SKM-1 (cell line): ENCODE results near the gene NTM.

Source experiments
- DNase-seq: peaks from one replicate; lab custom pipeline; 2025; ENCODE audit not compliant: unreplicated experiment; lab: John Stamatoyannopoulos, UW

Gene NTM

GRCh38 chr11:131883332-131883731 is 512.9 kb downstream of the NTM start:
- DNase-seq, result no peak

GRCh38 chr11:131884461-131885073 is 514.2 kb downstream of the NTM start:
- no peak for DNase-seq

- DNase-seq, result no peak
These were observed 515.0 kb downstream of the NTM start for GRCh38 chr11:131885431-131885830.

GRCh38 chr11:131886201-131886600 is 515.8 kb downstream of the NTM start:
- no peak for DNase-seq

- DNase-seq, result no peak
These were observed 517.9 kb downstream of the NTM start for GRCh38 chr11:131888230-131888855.

- no peak for DNase-seq
These were observed 518.7 kb downstream of the NTM start for GRCh38 chr11:131889146-131889577.

GRCh38 chr11:131889760-131890581 is 519.6 kb downstream of the NTM start:
- DNase-seq, result no peak

- no peak for DNase-seq
These were observed 522.9 kb downstream of the NTM start for GRCh38 chr11:131893103-131893890.

GRCh38 chr11:131893988-131894387 is 523.6 kb downstream of the NTM start:
- DNase-seq, result no peak

GRCh38 chr11:131894615-131895544 is 524.5 kb downstream of the NTM start:
- no peak for DNase-seq

- no peak for DNase-seq
These were observed 525.5 kb downstream of the NTM start for GRCh38 chr11:131895865-131896264.

- no peak for DNase-seq
These were observed 526.7 kb downstream of the NTM start for GRCh38 chr11:131896978-131897615.

GRCh38 chr11:131897956-131898355 is 527.5 kb downstream of the NTM start:
- DNase-seq, result no peak

- DNase-seq, result no peak
These were observed 528.5 kb downstream of the NTM start for GRCh38 chr11:131898949-131899348.

GRCh38 chr11:131899950-131900580 is 529.6 kb downstream of the NTM start:
- no peak for DNase-seq

GRCh38 chr11:131902421-131902820 is 532.0 kb downstream of the NTM start:
- DNase-seq, result no peak

GRCh38 chr11:131903074-131903473 is 532.7 kb downstream of the NTM start:
- DNase-seq, result no peak

- DNase-seq, result no peak
These were observed 534.3 kb downstream of the NTM start for GRCh38 chr11:131904756-131905155.

- no peak for DNase-seq
These were observed 536.5 kb downstream of the NTM start for GRCh38 chr11:131906963-131907362.
